ENCODE data around the gene SOCS3.

Gene SOCS3

GRCh38 chr17:78372841-78373240 is 13.0 kb upstream of the SOCS3 start:
- DNase-seq = no peak
- in situ Hi-C loops (cut with MboI; ENCODE audit: low pct_unique_long_range_greater_than_20kb, low sequenced_read_pairs) = no loop called here

- DNase-seq = no peak
- in situ Hi-C loops (cut with MboI; ENCODE audit: low pct_unique_long_range_greater_than_20kb, low sequenced_read_pairs) = no loop called here
Observed at GRCh38 chr17:78371056-78371455, 11.2 kb upstream of the SOCS3 start.

GRCh38 chr17:78369791-78370381 is 10.0 kb upstream of the SOCS3 start:
- in situ Hi-C loops (cut with MboI; ENCODE audit: low pct_unique_long_range_greater_than_20kb, low sequenced_read_pairs) = no loop called here
- no peak for DNase-seq

GRCh38 chr17:78368854-78369495 is 9.1 kb upstream of the SOCS3 start:
- no peak for DNase-seq
- in situ Hi-C loops (cut with MboI; ENCODE audit: low pct_unique_long_range_greater_than_20kb, low sequenced_read_pairs) = no loop called here

- in situ Hi-C loops (cut with MboI; ENCODE audit: low pct_unique_long_range_greater_than_20kb, low sequenced_read_pairs) = no loop called here
- no peak for DNase-seq
Observed at GRCh38 chr17:78368348-78368747, 8.5 kb upstream of the SOCS3 start.

GRCh38 chr17:78367193-78367592 is 7.3 kb upstream of the SOCS3 start:
- in situ Hi-C loops (cut with MboI; ENCODE audit: low pct_unique_long_range_greater_than_20kb, low sequenced_read_pairs) = no loop called here
- no peak for DNase-seq

GRCh38 chr17:78366109-78366848 is 6.4 kb upstream of the SOCS3 start:
- no peak for DNase-seq
- in situ Hi-C loops (cut with MboI; ENCODE audit: low pct_unique_long_range_greater_than_20kb, low sequenced_read_pairs) = no loop called here

GRCh38 chr17:78365561-78366108 is 5.8 kb upstream of the SOCS3 start:
- in situ Hi-C loops (cut with MboI; ENCODE audit: low pct_unique_long_range_greater_than_20kb, low sequenced_read_pairs) = no loop called here
- no peak for DNase-seq

GRCh38 chr17:78364436-78365281 is 4.8 kb upstream of the SOCS3 start:
- in situ Hi-C loops (cut with MboI; ENCODE audit: low pct_unique_long_range_greater_than_20kb, low sequenced_read_pairs) = no loop called here
- peak; percentile 57 for DNase-seq

GRCh38 chr17:78362671-78363070 is 2.8 kb upstream of the SOCS3 start:
- in situ Hi-C loops (cut with MboI; ENCODE audit: low pct_unique_long_range_greater_than_20kb, low sequenced_read_pairs) = no loop called here
- DNase-seq = no peak

GRCh38 chr17:78362232-78362631 is 2.4 kb upstream of the SOCS3 start:
- in situ Hi-C loops (cut with MboI; ENCODE audit: low pct_unique_long_range_greater_than_20kb, low sequenced_read_pairs) = no loop called here

GRCh38 chr17:78361225-78361701 is 1.4 kb upstream of the SOCS3 start:
- in situ Hi-C loops (cut with MboI; ENCODE audit: low pct_unique_long_range_greater_than_20kb, low sequenced_read_pairs) = no loop called here
- no peak for DNase-seq

More at GRCh38 chr17:78362232-78362631, 2.4 kb upstream of the SOCS3 start:
- no peak for DNase-seq

GRCh38 chr17:78360371-78361224 is 721 bp upstream of the SOCS3 start:
- peak; percentile 91 for DNase-seq
- in situ Hi-C loops (cut with MboI; ENCODE audit: low pct_unique_long_range_greater_than_20kb, low sequenced_read_pairs) = no loop called here

- no peak for DNase-seq
- in situ Hi-C loops (cut with MboI; ENCODE audit: low pct_unique_long_range_greater_than_20kb, low sequenced_read_pairs) = no loop called here
Observed at GRCh38 chr17:78359321-78359996, 418 bp downstream of the SOCS3 start.

- DNase-seq = no peak
- in situ Hi-C loops (cut with MboI; ENCODE audit: low pct_unique_long_range_greater_than_20kb, low sequenced_read_pairs) = no loop called here
Observed at GRCh38 chr17:78358538-78359320, 1.1 kb downstream of the SOCS3 start.

GRCh38 chr17:78357672-78358537 is 2.0 kb downstream of the SOCS3 start:
- DNase-seq = no peak
- in situ Hi-C loops (cut with MboI; ENCODE audit: low pct_unique_long_range_greater_than_20kb, low sequenced_read_pairs) = no loop called here
